Heart left ventricle (tissue), 16 donors: ENCODE data around the gene CDH3. TPM values are rescaled to one million over a fixed set of nuclear protein-coding genes. Genes with fewer than 3 reads are reported as not detected.

ENCODE experiments used
- ATAC-seq, 4 donors: fragments of 200-7000 bp; cut with Tn5 transposase; one replicate each; pipeline ENCODE4 v1.9.1; 2020 to 2022; ENCODE audit warnings: moderate library complexity in 4 of 4, mild to moderate bottlenecking in 3 of 4, moderate number of reproducible peaks in 1 of 4
- DNase-seq, 5 donors: peaks; one replicate each; pipeline ENCODE4 v3.0.0-alpha.2; 2020
- H3K27ac ChIP-seq, 12 donors: fragments of 200-600 bp; sonication (generic) in 4 of 12; one replicate each; pipeline versions ENCODE4 v1.5.0 to v1.8.0; 2016 to 2022; ENCODE audit warnings: mild to moderate bottlenecking in 2 of 12
- H3K27me3 ChIP-seq, 9 donors: fragments of 200-600 bp; sonication (generic) in 2 of 9; one replicate each; pipeline versions ENCODE4 v1.5.1 to v1.8.0; 2016 to 2022; ENCODE audit warnings: mild to moderate bottlenecking in 3 of 9
- H3K36me3 ChIP-seq, 9 donors: fragments of 200-600 bp; sonication (generic) in 2 of 9; one replicate each; pipeline versions ENCODE4 v1.5.0 to v1.8.0; 2018 to 2022; ENCODE audit warnings: mild to moderate bottlenecking in 2 of 9
- H3K4me1 ChIP-seq, 12 donors: fragments of 200-600 bp; sonication (generic) in 4 of 12; one replicate each; pipeline versions ENCODE4 v1.5.0 to v1.8.0; 2016 to 2022; ENCODE audit warnings: mild to moderate bottlenecking in 3 of 12
- H3K4me3 ChIP-seq, 12 donors: fragments of 200-600 bp; sonication (generic) in 4 of 12; one replicate each; pipeline versions ENCODE4 v1.5.0 to v1.8.0; 2017 to 2022; ENCODE audit warnings: mild to moderate bottlenecking in 9 of 12, moderate library complexity in 4 of 12
- H3K9me3 ChIP-seq, 12 donors: fragments of 200-600 bp; sonication (generic) in 4 of 12; one replicate each; pipeline versions ENCODE4 v1.5.0 to v1.8.0; 2016 to 2022; ENCODE audit warnings: mild to moderate bottlenecking in 1 of 12
- POLR2A ChIP-seq, 2 donors: fragments of 450-650 bp; IDR thresholded peaks; one replicate each; pipeline ENCODE4 v1.6.1; 2017; ENCODE audit warnings: antibody characterized with exemption in 2 of 2, mild to moderate bottlenecking in 2 of 2, moderate library complexity in 2 of 2
- WGBS, 4 donors: extraction: QIAGEN DNeasy Blood & Tissue Kit in 2 of 4; methylation state at CpG; one replicate each; pipeline versions ENCODE4 v1.1.5 to v1.1.7; 2013 to 2018; 5-methylcytosine and 5-hydroxymethylcytosine counted together
- intact Hi-C, 10 donors: fragments of 100-400 bp; cut with DNase I; formaldehyde crosslinking; loops; one replicate each; pipeline versions ENCODE4 v1.11.1 to v1.14.2; 2022
- polyA plus RNA-seq, 2 donors: library from polyadenylated mRNA; stranded (reverse); fragments of 200-250 nt; gene quantifications; one replicate each; pipeline ENCODE4 v1.2.3, GENCODE V29; 2013
- total RNA-seq, 9 donors: library from RNA; depleted of rRNA in 2 of 9; stranded (reverse); fragments of >200 nt in 2 of 9; fragmentation: NEBNext Ultra II Directional in 3 of 9; extraction: Animal tissue kit (Norgen Biotek cat#: 25700) in 3 of 9; gene quantifications; one replicate each; pipeline versions ENCODE4 v1.1.0 to v1.2.4, GENCODE V29; 2016 to 2023
- TF ChIP-seq, protein P1 (sequence below), 12 donors: fragments of 200-600 bp; sonication (generic) in 4 of 12; IDR thresholded peaks; one replicate each; pipeline versions ENCODE4 v1.5.0 to v1.8.0; 2018 to 2022; ENCODE audit warnings: antibody characterized with exemption in 12 of 12, mild to moderate bottlenecking in 5 of 12
- donor health status: ischemic (EF 13 %, LVEDD 7.1; RV severe dilation, severe dysfunction).
- donor health status: healthy with polysubstance abuse.
- donor health status: DM: no; HTN: yes; CAD: no.
- donor health status: DM: no; HTN: no; CAD: no.
- donor health status: ischemic (EF 25% LVEDD 6.9; RV normal size, moderate dysfunction).
- donor health status: ischemic (EF 25% LVEDD 5.7; RV mildly dilated, moderate dysfunction).
- donor health status: healthy.
- donor health status: DM: yes; HTN: yes; CAD: no.
- donor health status: ischemic (EF 35%, LVEDD 5.7; RV mildly dilated, moderate dysfunction).
- donor health status: nonischemic (EF 11% LVEDD 7.7; RV severe dilation, severe dysfunction).
- donor health status: DM: yes; HTN: yes; CAD: no.
- donor health status: PGD.
- donor health status: ischemic (EF 29% LVEDD 5.4; RV normal size, mild dysfunction).
- donor health status: nonischemic (EF 23%, LVEDD 6.1; RV moderate dilation, normal function).

Gene CDH3
- total and polyA plus RNA-seq, 11 donors: 0.01 to 3.8 TPM; not detected in 9

GRCh38 chr16:68626557-68626956 lies 18.6 kb upstream of the CDH3 start:
- no peaks in the 10 kb centered on the region for H3K36me3 ChIP-seq
- H3K27me3 ChIP-seq: no peaks in the 10 kb centered on the region
- no peak overlapping the region for H3K4me3 ChIP-seq
- no peaks in the 10 kb centered on the region for H3K4me1 ChIP-seq
- TF ChIP-seq, protein P1, sequence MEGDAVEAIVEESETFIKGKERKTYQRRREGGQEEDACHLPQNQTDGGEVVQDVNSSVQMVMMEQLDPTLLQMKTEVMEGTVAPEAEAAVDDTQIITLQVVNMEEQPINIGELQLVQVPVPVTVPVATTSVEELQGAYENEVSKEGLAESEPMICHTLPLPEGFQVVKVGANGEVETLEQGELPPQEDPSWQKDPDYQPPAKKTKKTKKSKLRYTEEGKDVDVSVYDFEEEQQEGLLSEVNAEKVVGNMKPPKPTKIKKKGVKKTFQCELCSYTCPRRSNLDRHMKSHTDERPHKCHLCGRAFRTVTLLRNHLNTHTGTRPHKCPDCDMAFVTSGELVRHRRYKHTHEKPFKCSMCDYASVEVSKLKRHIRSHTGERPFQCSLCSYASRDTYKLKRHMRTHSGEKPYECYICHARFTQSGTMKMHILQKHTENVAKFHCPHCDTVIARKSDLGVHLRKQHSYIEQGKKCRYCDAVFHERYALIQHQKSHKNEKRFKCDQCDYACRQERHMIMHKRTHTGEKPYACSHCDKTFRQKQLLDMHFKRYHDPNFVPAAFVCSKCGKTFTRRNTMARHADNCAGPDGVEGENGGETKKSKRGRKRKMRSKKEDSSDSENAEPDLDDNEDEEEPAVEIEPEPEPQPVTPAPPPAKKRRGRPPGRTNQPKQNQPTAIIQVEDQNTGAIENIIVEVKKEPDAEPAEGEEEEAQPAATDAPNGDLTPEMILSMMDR (IDR thresholded peaks at IDR 0.05): no peak
- TF ChIP-seq POLR2A (IDR thresholded peaks at IDR 0.05): no peak
- DNase-seq (no peak), ATAC-seq (no peak)
- peaks cover 0 to 5% (median 0%) of the 10 kb centered on the region in 12 donors for H3K9me3 ChIP-seq
- intact Hi-C loops: loop anchor here in 1 of 10 donors (10.0 kb wide), 1 partner anchor 62 kb away; no protein-coding TSS in a partner anchor
- no peak overlapping the region for H3K27ac ChIP-seq
- WGBS, 4 donors: 78 to 92% (median 83%) methylated on average over 8 of the region's 8 CpGs

- Histone ChIP-seq H3K4me1 (no peaks in the 10 kb centered on the region), H3K36me3 (no peaks in the 10 kb centered on the region), H3K27ac (no peak overlapping the region), H3K27me3 (no peaks in the 10 kb centered on the region), H3K9me3 (peaks cover 0 to 4% (median 0%) of the 10 kb centered on the region in 12 donors), H3K4me3 (no peak overlapping the region)
- DNase-seq (no peak), ATAC-seq (no peak)
- WGBS, 4 donors: 53 to 62% (median 57%) methylated on average over 5 of the region's 5 CpGs
- no peak for TF ChIP-seq POLR2A (IDR thresholded peaks at IDR 0.05)
- TF ChIP-seq, protein P1 (IDR thresholded peaks at IDR 0.05): no peak
- intact Hi-C loops: loop anchor here in 1 of 10 donors (10.0 kb wide), 1 partner anchor 63 kb away; no protein-coding TSS in a partner anchor
Observed at GRCh38 chr16:68627951-68628425, 17.1 kb upstream of the CDH3 start.

- ATAC-seq (no peak), DNase-seq (no peak)
- Histone ChIP-seq H3K36me3 (no peaks in the 10 kb centered on the region), H3K27me3 (no peaks in the 10 kb centered on the region), H3K4me3 (no peak overlapping the region), H3K9me3 (no peaks in the 10 kb centered on the region), H3K27ac (no peak overlapping the region), H3K4me1 (no peaks in the 10 kb centered on the region)
- no peak for TF ChIP-seq POLR2A (IDR thresholded peaks at IDR 0.05)
- TF ChIP-seq, protein P1 (IDR thresholded peaks at IDR 0.05): no peak
- intact Hi-C loops: loop anchor here in 1 of 10 donors (10.0 kb wide), 1 partner anchor 65 kb away; no protein-coding TSS in a partner anchor
- WGBS, 4 donors: 71 to 76% (median 72%) methylated on average over 7 of the region's 7 CpGs
Observed at GRCh38 chr16:68629351-68629910, 15.7 kb upstream of the CDH3 start.

GRCh38 chr16:68636064-68636560 lies 9.0 kb upstream of the CDH3 start:
- no peaks in the 10 kb centered on the region for H3K9me3 ChIP-seq
- H3K4me3 ChIP-seq: no peak overlapping the region
- H3K4me1 ChIP-seq: no peaks in the 10 kb centered on the region
- intact Hi-C loops: no loop called here
- DNase-seq (no peak), ATAC-seq (no peak)
- H3K27me3 ChIP-seq: peaks cover 0 to 11% (median 0%) of the 10 kb centered on the region in 9 donors
- TF ChIP-seq, protein P1 (IDR thresholded peaks at IDR 0.05): no peak
- TF ChIP-seq POLR2A (IDR thresholded peaks at IDR 0.05): no peak
- H3K36me3 ChIP-seq: no peaks in the 10 kb centered on the region
- no peak overlapping the region for H3K27ac ChIP-seq
- WGBS, 4 donors: 54 to 61% (median 54%) methylated on average over 12 of the region's 12 CpGs
